Liver (tissue), 9 donors: ENCODE data around the gene XIAP. TPM values are rescaled to one million over a fixed set of nuclear protein-coding genes. Genes with fewer than 3 reads are reported as not detected.

Experiments used
- DNase-seq: peaks from one replicate; pipeline ENCODE4 v3.0.0-alpha.2; 2017; ENCODE audit warnings: low spot score
- H3K27ac ChIP-seq, 2 donors: one replicate each; pipeline ENCODE4 v1.7.0; 2013; ENCODE audit warnings: inconsistent platforms in 2 of 2, low read length in 2 of 2, control low read depth in 1 of 2, low read depth in 1 of 2, mild to moderate bottlenecking in 1 of 2
- H3K27me3 ChIP-seq, 4 donors: one replicate each; pipeline versions ENCODE4 v1.6.1 to v1.7.0; 2013; ENCODE audit warnings: low read length in 3 of 4, inconsistent platforms in 1 of 4, mild to moderate bottlenecking in 1 of 4, moderate library complexity in 1 of 4; ENCODE audit not compliant: control insufficient read depth in 4 of 4, insufficient read depth in 4 of 4
- H3K36me3 ChIP-seq, 4 donors: one replicate each; pipeline versions ENCODE4 v1.6.1 to v1.7.0; 2013; ENCODE audit warnings: low read length in 3 of 4, mild to moderate bottlenecking in 3 of 4, low read depth in 1 of 4, moderate library complexity in 1 of 4; ENCODE audit not compliant: control insufficient read depth in 4 of 4, insufficient read depth in 3 of 4
- H3K4me1 ChIP-seq, 4 donors: one replicate each; pipeline versions ENCODE4 v1.6.1 to v1.7.0; 2013; ENCODE audit warnings: low read length in 3 of 4, mild to moderate bottlenecking in 3 of 4, moderate library complexity in 1 of 4; ENCODE audit not compliant: control insufficient read depth in 4 of 4, insufficient read depth in 4 of 4
- H3K4me3 ChIP-seq, 3 donors: one replicate each; pipeline versions ENCODE4 v1.6.1 to v1.7.0; 2013; ENCODE audit warnings: low read length in 3 of 3, control low read depth in 1 of 3, low read depth in 1 of 3, mild to moderate bottlenecking in 1 of 3
- H3K9ac ChIP-seq, 2 donors: one replicate each; pipeline ENCODE4 v1.7.0; 2013; ENCODE audit warnings: low read length in 2 of 2, mild to moderate bottlenecking in 2 of 2, moderate library complexity in 2 of 2, control low read depth in 1 of 2, low read depth in 1 of 2
- H3K9me3 ChIP-seq, 4 donors: one replicate each; pipeline versions ENCODE4 v1.6.1 to v1.7.0; 2013; ENCODE audit warnings: low read length in 3 of 4; ENCODE audit not compliant: control insufficient read depth in 4 of 4
- ATF3 ChIP-seq: IDR thresholded peaks from 2 replicates; pipeline ENCODE4 v1.6.1; 2016; ENCODE audit warnings: antibody characterized with exemption
- FOXA2 ChIP-seq: IDR thresholded peaks from 2 replicates; pipeline ENCODE4 v1.6.1; 2016; ENCODE audit warnings: antibody characterized with exemption
- GABPA ChIP-seq, 2 donors: IDR thresholded peaks in 1 of 2; conservative IDR thresholded peaks in 1 of 2; 2 replicates each; pipeline ENCODE4 v1.6.1; 2016; ENCODE audit warnings: antibody characterized with exemption in 2 of 2, mild to moderate bottlenecking in 1 of 2, moderate library complexity in 1 of 2
- JUND ChIP-seq, 2 donors: IDR thresholded peaks; 2 replicates each; pipeline ENCODE4 v1.6.1; 2016; ENCODE audit warnings: antibody characterized with exemption in 2 of 2
- NR2F2 ChIP-seq: IDR thresholded peaks from 2 replicates; pipeline ENCODE4 v1.6.1; 2016; ENCODE audit warnings: antibody characterized with exemption
- RAD21 ChIP-seq, 2 donors: IDR thresholded peaks; 2 replicates each; pipeline ENCODE4 v1.6.1; 2016; ENCODE audit warnings: antibody characterized with exemption in 2 of 2, mild to moderate bottlenecking in 2 of 2
- RXRA ChIP-seq, 2 donors: IDR thresholded peaks; 2 replicates each; pipeline ENCODE4 v1.6.1; 2017 to 2018; ENCODE audit warnings: antibody characterized with exemption in 2 of 2, mild to moderate bottlenecking in 1 of 2
- SP1 ChIP-seq: IDR thresholded peaks from 2 replicates; pipeline ENCODE4 v1.6.1; 2018; ENCODE audit warnings: antibody characterized with exemption, mild to moderate bottlenecking
- TAF1 ChIP-seq: conservative IDR thresholded peaks from 2 replicates; pipeline ENCODE4 v1.6.1; 2016; ENCODE audit warnings: antibody characterized with exemption, mild to moderate bottlenecking
- YY1 ChIP-seq: IDR thresholded peaks from 2 replicates; pipeline ENCODE4 v1.6.1; 2016; ENCODE audit warnings: antibody characterized with exemption, mild to moderate bottlenecking
- ZBTB33 ChIP-seq: IDR thresholded peaks from 2 replicates; pipeline ENCODE4 v1.6.1; 2016; ENCODE audit warnings: antibody characterized with exemption
- WGBS: extraction: QIAGEN DNeasy Blood & Tissue Kit; methylation state at CpG from one replicate; pipeline ENCODE4 v1.1.7; 2013; 5-methylcytosine and 5-hydroxymethylcytosine counted together
- polyA plus RNA-seq, 2 donors: library from polyadenylated mRNA; stranded (reverse) in 1 of 2; unstranded in 1 of 2; fragments of 200-250 nt in 1 of 2; fragments of >200 nt in 1 of 2; fragmentation: Nextera tagmentation in 1 of 2; extraction: Ambion mirVana in 1 of 2; gene quantifications; one replicate each; pipeline versions ENCODE4 v1.2.1 to v1.2.3, GENCODE V29; 2013 to 2015
- total RNA-seq, 2 donors: library from RNA; depleted of rRNA; stranded (reverse); fragments of >200 nt; gene quantifications; one replicate each; pipeline ENCODE4 v1.2.3, GENCODE V29; 2014
- TF ChIP-seq, protein P1 (sequence below): IDR thresholded peaks from 2 replicates; pipeline ENCODE4 v1.6.1; 2016; ENCODE audit warnings: antibody characterized with exemption
- TF ChIP-seq, protein P2 (sequence below): IDR thresholded peaks from 2 replicates; pipeline ENCODE4 v1.6.1; 2016; ENCODE audit warnings: antibody characterized with exemption, mild to moderate bottlenecking
- donor health status: healthy.
- donor health status: healthy.
- donor health status: healthy.
- donor health status: healthy.
- donor health status: healthy.

Gene XIAP
- total and polyA plus RNA-seq, 4 donors: 7.8 to 22.8 (median 15.6) TPM

- DNase-seq: peak; percentile 49
- TF ChIP-seq NR2F2 (no peak), JUND (IDR thresholded peaks at IDR 0.05) (no peak), GABPA (IDR thresholded peaks at IDR 0.05 in 1 of 2, conservative IDR thresholded peaks at IDR 0.05 in 1 of 2) (no peak), RAD21 (IDR thresholded peaks at IDR 0.05) (peak in 1 of 2 donors; percentile 1), YY1 (peak; percentile 20)
- TF ChIP-seq, protein P1, sequence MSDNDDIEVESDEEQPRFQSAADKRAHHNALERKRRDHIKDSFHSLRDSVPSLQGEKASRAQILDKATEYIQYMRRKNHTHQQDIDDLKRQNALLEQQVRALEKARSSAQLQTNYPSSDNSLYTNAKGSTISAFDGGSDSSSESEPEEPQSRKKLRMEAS: no peak
- Histone ChIP-seq H3K27me3 (no peaks in the 10 kb centered on the region), H3K36me3 (no peaks in the 10 kb centered on the region), H3K4me3 (peak overlapping the region; percentile 49 to 74 (median 69)), H3K4me1 (peaks cover 0 to 8% (median 4%) of the 10 kb centered on the region in 4 donors), H3K27ac (peak overlapping the region; percentile 94 to 98), H3K9ac (peak overlapping the region; percentile 84 to 90), H3K9me3 (no peaks in the 10 kb centered on the region)
- 2% methylated on average over 35 of the region's 35 CpGs for WGBS
Measured at GRCh38 chrX:123959281-123960063, 99.6 kb downstream of the XIAP start.

DNA sequence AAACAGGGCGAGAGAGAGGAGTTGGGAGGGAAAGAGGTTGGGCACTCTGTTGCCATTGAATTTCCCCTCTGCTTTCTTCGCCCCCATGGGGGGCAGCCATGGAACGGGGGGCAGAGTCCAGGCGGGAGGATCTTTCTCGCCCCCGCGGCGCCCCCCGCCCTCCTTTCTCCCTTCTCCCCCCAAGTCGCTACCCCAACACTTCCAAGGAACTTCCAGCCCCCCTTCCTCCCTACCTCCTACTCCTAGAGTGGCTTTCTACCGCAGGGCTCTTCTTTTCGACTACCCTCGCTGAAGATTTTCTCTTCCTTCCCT, 101.1 kb downstream of the XIAP start:
- no peak for DNase-seq
- H3K27ac ChIP-seq: peak overlapping the region; percentile 90 to 98
- peaks cover 0 to 13% (median 8%) of the 10 kb centered on the region in 4 donors for H3K4me1 ChIP-seq
- no peaks in the 10 kb centered on the region for H3K36me3 ChIP-seq
- no peak for TF ChIP-seq TAF1
- TF ChIP-seq RXRA (IDR thresholded peaks at IDR 0.05): no peak
- TF ChIP-seq JUND (IDR thresholded peaks at IDR 0.05): no peak
- no peak for TF ChIP-seq ZBTB33
- TF ChIP-seq ATF3: no peak
- TF ChIP-seq, protein P1: no peak
- TF ChIP-seq SP1: no peak
- TF ChIP-seq FOXA2: no peak
- no peak for TF ChIP-seq NR2F2
- TF ChIP-seq, protein P2, sequence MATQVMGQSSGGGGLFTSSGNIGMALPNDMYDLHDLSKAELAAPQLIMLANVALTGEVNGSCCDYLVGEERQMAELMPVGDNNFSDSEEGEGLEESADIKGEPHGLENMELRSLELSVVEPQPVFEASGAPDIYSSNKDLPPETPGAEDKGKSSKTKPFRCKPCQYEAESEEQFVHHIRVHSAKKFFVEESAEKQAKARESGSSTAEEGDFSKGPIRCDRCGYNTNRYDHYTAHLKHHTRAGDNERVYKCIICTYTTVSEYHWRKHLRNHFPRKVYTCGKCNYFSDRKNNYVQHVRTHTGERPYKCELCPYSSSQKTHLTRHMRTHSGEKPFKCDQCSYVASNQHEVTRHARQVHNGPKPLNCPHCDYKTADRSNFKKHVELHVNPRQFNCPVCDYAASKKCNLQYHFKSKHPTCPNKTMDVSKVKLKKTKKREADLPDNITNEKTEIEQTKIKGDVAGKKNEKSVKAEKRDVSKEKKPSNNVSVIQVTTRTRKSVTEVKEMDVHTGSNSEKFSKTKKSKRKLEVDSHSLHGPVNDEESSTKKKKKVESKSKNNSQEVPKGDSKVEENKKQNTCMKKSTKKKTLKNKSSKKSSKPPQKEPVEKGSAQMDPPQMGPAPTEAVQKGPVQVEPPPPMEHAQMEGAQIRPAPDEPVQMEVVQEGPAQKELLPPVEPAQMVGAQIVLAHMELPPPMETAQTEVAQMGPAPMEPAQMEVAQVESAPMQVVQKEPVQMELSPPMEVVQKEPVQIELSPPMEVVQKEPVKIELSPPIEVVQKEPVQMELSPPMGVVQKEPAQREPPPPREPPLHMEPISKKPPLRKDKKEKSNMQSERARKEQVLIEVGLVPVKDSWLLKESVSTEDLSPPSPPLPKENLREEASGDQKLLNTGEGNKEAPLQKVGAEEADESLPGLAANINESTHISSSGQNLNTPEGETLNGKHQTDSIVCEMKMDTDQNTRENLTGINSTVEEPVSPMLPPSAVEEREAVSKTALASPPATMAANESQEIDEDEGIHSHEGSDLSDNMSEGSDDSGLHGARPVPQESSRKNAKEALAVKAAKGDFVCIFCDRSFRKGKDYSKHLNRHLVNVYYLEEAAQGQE: no peak
- no peak for TF ChIP-seq RAD21 (IDR thresholded peaks at IDR 0.05)
- 3% methylated on average over 13 of the region's 13 CpGs for WGBS
- peak overlapping the region; percentile 47 to 76 (median 54) for H3K4me3 ChIP-seq
- H3K27me3 ChIP-seq: no peaks in the 10 kb centered on the region
- H3K9me3 ChIP-seq: no peaks in the 10 kb centered on the region
- H3K9ac ChIP-seq: peak overlapping the region; percentile 83 to 85
